Activated CD8-positive, alpha-beta memory T cell treated with anti-CD3 and anti-CD28 coated beads, Interleukin-2, amount 10 ng/mL, durations not matched to agents 7 days and 5 days (primary cell): Measurements from ENCODE around the gene SBNO2. TPM values are rescaled to one million over a fixed set of nuclear protein-coding genes. Genes with fewer than 3 reads are reported as not detected.

Experiments used
- ATAC-seq: fragments of 150-1000 bp; cut with Tn5 transposase; one replicate; pipeline ENCODE4 v1.10.0; 2021; ENCODE audit warnings: moderate library complexity
- CTCF ChIA-PET: fragments of 350-600 bp; sonication (Branson Sonifier 250); formaldehyde crosslinking; loops from one replicate; lab custom pipeline; 2021; ENCODE audit warnings: antibody characterized with exemption; lab: Charles Lee
- DNase-seq: peaks from one replicate; pipeline ENCODE4 v3.0.0-alpha.2; 2020
- H3K27ac Mint-ChIP-seq: one replicate; pipeline ENCODE4 v1.8.0; 2021; ENCODE audit warnings: mild to moderate bottlenecking, mixed read lengths
- H3K27me3 Mint-ChIP-seq: one replicate; pipeline ENCODE4 v1.8.0; 2021; ENCODE audit warnings: mixed read lengths
- H3K36me3 Mint-ChIP-seq: one replicate; pipeline ENCODE4 v1.8.0; 2021; ENCODE audit warnings: mild to moderate bottlenecking, mixed read lengths
- H3K4me1 Mint-ChIP-seq: one replicate; pipeline ENCODE4 v1.8.0; 2021; ENCODE audit warnings: mixed read lengths
- H3K4me3 Mint-ChIP-seq: one replicate; pipeline ENCODE4 v1.8.0; 2021; ENCODE audit warnings: mild to moderate bottlenecking, moderate library complexity, mixed read lengths
- H3K9me3 Mint-ChIP-seq: one replicate; pipeline ENCODE4 v1.8.0; 2022; ENCODE audit warnings: low read depth, mixed read lengths
- total RNA-seq, 2 experiments: library from RNA; stranded (reverse); gene quantifications; one replicate each; pipeline ENCODE4 v1.2.3, GENCODE V29; 2021

The SBNO2 gene
- total RNA-seq, 2 experiments from 2014 or later: 50.6 to 74.7 TPM

DNA sequence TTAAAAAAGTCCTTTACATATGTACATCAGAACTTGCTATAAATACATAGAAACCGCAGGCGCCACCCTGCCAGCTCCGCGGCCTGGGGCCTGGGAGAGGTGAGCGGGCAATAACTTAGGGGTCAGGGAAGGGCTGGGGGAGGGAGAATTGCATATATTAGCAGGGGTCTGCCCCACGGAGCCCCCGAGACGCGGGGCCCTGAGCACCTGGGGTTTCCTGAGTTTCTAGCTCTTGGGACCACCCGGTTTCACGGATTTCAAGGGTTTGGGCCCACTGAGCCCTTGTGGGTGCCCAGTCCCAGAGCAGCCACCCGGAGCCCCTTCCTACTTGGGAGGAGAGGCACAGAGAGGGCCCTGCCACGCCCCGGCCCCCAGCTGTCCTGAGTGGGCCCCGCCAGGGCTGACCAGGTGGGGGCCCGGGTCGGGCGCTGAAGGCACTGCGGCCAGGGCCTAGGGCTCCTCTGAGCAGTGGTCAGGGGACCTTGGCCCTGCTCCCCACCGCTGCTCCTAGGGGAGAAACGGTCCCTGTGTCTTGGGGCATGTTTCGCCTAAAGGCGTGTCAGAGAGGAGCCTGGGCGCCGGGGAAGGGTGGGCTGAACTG is 66.3 kb downstream of the SBNO2 start:
- ATAC-seq (no peak), DNase-seq (no peak)
- Mint-ChIP-seq H3K27ac (no peak overlapping the region), H3K4me3 (no peak overlapping the region), H3K9me3 (no peaks in the 10 kb centered on the region), H3K36me3 (peaks cover 3% of the 10 kb centered on the region), H3K27me3 (no peaks in the 10 kb centered on the region), H3K4me1 (peaks cover 13% of the 10 kb centered on the region)
- CTCF ChIA-PET: no interaction called here

DNA sequence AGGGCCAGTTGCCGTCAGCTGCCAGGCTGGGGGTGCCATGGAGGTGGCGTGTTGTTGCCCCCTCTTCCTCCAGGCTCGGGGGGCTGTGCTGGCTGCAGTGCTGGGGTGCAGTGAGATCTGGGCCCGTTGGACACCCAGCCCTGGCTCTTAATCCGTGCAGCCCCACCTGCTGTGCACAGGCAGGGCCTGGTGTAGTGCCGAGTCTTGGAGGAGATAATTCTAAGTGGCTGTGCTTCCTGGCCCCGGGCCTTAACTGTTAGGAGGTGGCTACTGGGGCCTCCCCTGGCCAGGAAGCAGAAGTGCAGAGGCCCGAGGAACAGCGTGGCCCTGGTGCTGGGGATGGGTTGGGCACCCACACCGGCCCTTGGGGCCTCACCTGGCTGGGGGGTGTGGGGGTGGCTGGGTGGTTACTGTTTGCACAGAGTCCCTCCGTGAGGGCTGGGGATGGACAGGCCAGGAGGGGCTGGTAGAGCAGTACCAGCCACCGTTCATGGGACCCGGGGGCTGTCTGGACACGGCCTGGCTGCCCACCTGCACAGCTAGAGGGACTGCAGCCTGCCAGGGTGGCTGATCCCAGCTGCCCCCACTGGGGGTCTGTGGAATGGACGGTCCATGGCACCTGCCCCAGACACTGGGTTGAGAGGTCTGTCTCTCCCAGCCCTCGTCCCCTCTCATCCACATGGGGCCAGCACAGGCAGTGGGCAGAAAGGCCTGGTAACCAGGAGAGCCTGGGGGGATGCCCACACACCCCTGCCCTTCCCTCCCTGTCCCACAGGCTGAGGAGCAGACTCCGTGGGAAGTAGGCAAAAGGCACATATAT is 67.0 kb downstream of the SBNO2 start:
- DNase-seq: no peak
- no peak overlapping the region for H3K4me3 Mint-ChIP-seq
- no peak overlapping the region for H3K27ac Mint-ChIP-seq
- no peak for ATAC-seq
- H3K36me3 Mint-ChIP-seq: peaks cover 3% of the 10 kb centered on the region
- CTCF ChIA-PET: no interaction called here
- no peaks in the 10 kb centered on the region for H3K9me3 Mint-ChIP-seq
- H3K27me3 Mint-ChIP-seq: no peaks in the 10 kb centered on the region
- peaks cover 19% of the 10 kb centered on the region for H3K4me1 Mint-ChIP-seq

DNA sequence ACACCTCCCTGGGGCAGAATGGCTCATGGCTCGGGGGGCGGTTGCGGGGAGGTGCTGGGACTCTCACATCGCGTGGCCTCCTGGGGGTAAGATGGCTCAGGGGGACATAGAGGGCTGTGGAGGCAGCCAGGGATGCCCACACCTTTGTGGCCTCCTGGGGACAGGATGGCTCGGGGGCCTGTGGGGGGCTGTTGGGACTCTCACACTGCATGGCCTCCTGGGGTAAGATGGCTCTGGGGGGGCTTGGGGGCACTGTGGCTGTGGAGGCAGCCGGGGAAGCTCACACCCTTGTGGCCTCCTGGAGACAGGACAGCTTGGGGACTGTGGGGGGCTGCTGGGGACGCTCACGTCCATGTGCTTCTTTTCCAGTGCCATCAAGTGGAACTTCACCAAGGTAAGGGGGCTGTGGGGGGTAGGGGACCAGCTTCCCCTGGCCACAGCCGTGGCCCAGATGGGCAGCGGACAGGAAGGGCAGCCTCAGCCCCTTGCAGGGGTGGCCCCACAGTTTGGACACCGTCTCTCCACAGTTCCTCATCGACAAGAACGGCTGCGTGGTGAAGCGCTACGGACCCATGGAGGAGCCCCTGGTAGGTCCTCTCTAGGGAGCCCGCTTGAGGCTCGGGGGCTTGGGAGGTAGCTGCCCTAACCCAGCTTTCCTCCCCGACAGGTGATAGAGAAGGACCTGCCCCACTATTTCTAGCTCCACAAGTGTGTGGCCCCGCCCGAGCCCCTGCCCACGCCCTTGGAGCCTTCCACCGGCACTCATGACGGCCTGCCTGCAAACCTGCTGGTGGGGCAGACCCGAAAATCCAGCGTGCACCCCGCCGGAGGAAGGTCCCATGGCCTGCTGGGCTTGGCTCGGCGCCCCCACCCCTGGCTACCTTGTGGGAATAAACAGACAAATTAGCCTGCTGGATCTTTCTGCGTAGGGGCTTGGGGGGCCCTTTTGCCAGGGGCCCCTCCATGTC is 67.9 kb downstream of the SBNO2 start:
- Mint-ChIP-seq H3K27ac (no peak overlapping the region), H3K4me3 (peak overlapping the region; percentile 70), H3K36me3 (peaks cover 3% of the 10 kb centered on the region), H3K4me1 (peaks cover 26% of the 10 kb centered on the region), H3K9me3 (no peaks in the 10 kb centered on the region), H3K27me3 (no peaks in the 10 kb centered on the region)
- CTCF ChIA-PET: interaction anchor here (0.9 kb wide), 1 partner anchor 26 kb away, joined by 3 read pairs; no protein-coding TSS in a partner anchor
- no peak for DNase-seq
- no peak for ATAC-seq

DNA sequence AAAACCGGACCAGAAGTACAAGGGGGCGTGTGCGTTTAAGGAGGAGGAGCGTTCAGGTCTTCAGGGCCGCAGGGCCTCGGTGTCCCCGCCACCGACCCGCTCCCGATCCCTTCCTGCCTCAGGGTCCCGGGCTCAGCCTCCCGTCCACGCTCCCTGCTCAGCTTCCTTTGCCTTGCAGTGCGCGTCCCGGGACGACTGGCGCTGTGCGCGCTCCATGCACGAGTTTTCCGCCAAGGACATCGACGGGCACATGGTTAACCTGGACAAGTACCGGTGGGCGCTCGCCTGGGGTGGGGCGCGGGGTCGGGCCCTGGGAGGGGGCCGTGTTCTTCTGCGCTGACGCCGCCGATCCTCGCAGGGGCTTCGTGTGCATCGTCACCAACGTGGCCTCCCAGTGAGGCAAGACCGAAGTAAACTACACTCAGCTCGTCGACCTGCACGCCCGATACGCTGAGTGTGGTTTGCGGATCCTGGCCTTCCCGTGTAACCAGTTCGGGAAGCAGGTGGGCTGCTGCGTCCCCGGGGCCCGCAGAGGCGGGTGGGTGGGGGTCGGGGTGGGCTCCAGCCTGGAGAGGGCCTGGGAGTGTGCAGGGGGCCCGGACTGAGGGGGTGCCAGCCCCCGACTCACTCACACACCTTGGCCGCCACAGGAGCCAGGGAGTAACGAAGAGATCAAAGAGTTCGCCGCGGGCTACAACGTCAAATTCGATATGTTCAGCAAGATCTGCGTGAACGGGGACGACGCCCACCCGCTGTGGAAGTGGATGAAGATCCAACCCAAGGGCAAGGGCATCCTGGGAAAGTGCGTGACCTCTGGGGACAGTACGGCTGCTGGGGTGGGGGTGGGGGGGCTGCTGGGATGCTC is 68.8 kb downstream of the SBNO2 start:
- Mint-ChIP-seq H3K27ac (peak overlapping the region; percentile 15), H3K4me1 (peaks cover 26% of the 10 kb centered on the region), H3K36me3 (peaks cover 2% of the 10 kb centered on the region)

DNA sequence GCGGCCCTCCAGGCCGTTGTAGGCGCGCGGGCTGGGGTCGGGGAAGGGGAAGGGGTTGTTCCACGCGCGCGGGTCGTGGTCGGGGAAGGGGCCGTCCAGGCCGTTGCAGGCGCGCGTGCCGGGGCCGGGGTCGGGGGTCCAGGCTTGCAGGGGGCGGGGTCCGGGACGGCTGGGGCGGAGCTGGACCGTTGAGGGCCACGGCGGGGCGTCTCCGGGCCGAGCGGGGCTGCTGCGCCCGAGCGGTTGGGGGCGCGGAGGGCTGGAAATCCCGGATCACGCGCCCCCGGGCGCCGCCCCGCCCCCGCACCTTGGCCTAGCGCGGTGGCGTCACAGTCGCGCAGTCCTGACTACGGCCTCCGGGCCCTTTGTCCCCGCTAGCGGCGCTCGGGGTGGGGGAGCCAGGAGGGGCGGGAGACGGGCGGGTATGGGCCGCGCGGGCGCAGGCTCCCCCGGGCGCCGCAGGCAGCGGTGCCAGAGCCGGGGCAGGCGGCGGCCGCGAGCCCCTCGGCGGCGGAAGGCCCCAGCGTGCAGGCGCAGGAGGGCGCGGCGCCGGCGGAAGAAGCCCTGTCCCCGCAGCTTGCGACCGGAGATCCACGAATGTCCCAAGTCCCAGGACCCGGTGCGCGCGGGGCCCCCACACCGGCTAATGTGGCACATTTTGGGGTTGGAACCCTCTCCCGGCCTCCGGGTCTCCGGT is 69.6 kb downstream of the SBNO2 start:
- Mint-ChIP-seq H3K9me3 (peaks cover 3% of the 10 kb centered on the region), H3K4me1 (peaks cover 33% of the 10 kb centered on the region), H3K27ac (peak overlapping the region; percentile 15), H3K4me3 (peak overlapping the region; percentile 70), H3K27me3 (no peaks in the 10 kb centered on the region), H3K36me3 (peaks cover 8% of the 10 kb centered on the region)
- peak; percentile 81 for DNase-seq
- CTCF ChIA-PET: interaction anchor here (0.5 to 3.0 kb wide), 6 partner anchors 9 to 120 kb away, joined by 3 to 15 read pairs (median 3); partner anchors contain the start of gene WDR18
- peak; percentile 41 for ATAC-seq

More for the DNA sequence above, 68.8 kb downstream of the SBNO2 start:
- Mint-ChIP-seq H3K4me3 (peak overlapping the region; percentile 70), H3K27me3 (no peaks in the 10 kb centered on the region), H3K9me3 (no peaks in the 10 kb centered on the region)
- ATAC-seq (no peak), DNase-seq (no peak)
- CTCF ChIA-PET: interaction anchor here (0.5 to 3.0 kb wide), 6 partner anchors 8 to 121 kb away, joined by 3 to 15 read pairs (median 3); partner anchors contain the start of gene WDR18

DNA sequence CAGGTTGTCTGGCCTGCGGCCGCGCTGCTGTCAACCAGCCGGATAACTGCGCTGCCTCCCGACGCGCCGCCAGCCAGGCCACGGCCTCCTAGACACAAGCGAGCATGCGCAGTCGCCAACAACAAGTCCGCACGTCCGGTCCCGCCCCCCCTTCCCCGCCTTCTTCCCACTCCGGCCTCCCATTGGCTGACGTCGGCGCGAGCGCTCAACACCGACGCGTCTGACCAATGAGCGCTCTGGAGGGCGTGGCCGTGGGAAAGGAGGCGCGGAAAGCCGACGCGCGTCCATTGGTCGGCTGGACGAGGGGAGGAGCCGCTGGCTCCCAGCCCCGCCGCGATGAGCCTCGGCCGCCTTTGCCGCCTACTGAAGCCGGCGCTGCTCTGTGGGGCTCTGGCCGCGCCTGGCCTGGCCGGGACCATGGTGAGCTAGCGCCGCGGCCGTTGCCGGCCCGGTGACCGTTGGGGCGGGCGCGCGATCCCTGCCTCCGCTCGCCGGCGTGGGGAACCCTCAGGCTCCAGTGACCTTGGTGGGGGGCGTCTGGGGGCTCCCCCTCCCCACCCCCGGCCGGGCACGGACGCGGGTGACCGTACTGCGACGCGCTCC is 70.3 kb downstream of the SBNO2 start, which contains the start of gene GPX4:
Gene GPX4 (plus strand): TSS at position 287 of the 603 bp plus-strand sequence. CDS start 50 bp downstream, at position 337.
- peak; percentile 90 for ATAC-seq
- H3K36me3 Mint-ChIP-seq: peaks cover 9% of the 10 kb centered on the region

DNA sequence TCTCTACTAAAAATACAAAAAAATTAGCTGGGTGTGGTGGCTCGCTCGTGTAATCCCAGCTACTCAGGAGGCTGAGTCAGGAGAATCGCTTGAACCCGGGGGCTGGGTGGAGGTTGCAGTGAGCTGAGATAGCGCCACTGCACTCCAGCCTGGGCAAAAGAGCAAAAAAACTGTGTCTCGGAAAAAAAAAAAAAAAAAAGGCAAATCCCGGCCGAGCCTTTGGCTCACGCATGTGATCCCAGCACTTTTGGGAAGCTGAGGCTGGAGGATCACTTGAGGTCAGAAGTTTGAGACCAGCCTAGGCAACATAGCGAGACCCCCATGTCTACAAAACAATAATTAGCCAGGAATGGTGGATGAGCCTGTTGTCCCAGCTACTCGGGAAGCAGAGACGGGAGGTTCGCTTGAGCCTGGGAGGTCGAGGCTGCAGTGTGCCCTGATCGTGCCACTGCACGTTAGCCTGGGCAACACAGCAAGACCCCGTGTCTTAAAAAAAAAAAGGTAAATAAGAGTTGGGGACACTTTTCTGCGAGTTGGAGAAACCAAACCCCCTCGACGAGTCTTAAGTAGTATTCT is 70.8 kb downstream of the SBNO2 start:
- CTCF ChIA-PET: interaction anchor here (0.8 to 3.0 kb wide), 7 partner anchors 10 to 119 kb away, joined by 3 to 15 read pairs (median 4); partner anchors contain the start of gene ARHGAP45
- no peaks in the 10 kb centered on the region for H3K27me3 Mint-ChIP-seq
- peaks cover 3% of the 10 kb centered on the region for H3K9me3 Mint-ChIP-seq
- no peak for ATAC-seq
- H3K4me3 Mint-ChIP-seq: peak overlapping the region; percentile 57
- DNase-seq: no peak
- H3K36me3 Mint-ChIP-seq: peaks cover 9% of the 10 kb centered on the region
- H3K27ac Mint-ChIP-seq: peak overlapping the region; percentile 84
- peaks cover 44% of the 10 kb centered on the region for H3K4me1 Mint-ChIP-seq

More for the DNA sequence above, 70.3 kb downstream of the SBNO2 start, which contains the start of gene GPX4:
- H3K27me3 Mint-ChIP-seq: no peaks in the 10 kb centered on the region
- peak within 1 kb of the TSS; percentile 70 for H3K4me3 Mint-ChIP-seq
- H3K4me1 Mint-ChIP-seq: peaks cover 40% of the 10 kb centered on the region
- peaks cover 3% of the 10 kb centered on the region for H3K9me3 Mint-ChIP-seq
- DNase-seq: peak; percentile 99
- peak within 1 kb of the TSS; percentile 84 for H3K27ac Mint-ChIP-seq
- CTCF ChIA-PET: interaction anchor here (0.8 to 3.0 kb wide), 7 partner anchors 9 to 120 kb away, joined by 3 to 15 read pairs (median 3); partner anchors contain the start of gene WDR18

DNA sequence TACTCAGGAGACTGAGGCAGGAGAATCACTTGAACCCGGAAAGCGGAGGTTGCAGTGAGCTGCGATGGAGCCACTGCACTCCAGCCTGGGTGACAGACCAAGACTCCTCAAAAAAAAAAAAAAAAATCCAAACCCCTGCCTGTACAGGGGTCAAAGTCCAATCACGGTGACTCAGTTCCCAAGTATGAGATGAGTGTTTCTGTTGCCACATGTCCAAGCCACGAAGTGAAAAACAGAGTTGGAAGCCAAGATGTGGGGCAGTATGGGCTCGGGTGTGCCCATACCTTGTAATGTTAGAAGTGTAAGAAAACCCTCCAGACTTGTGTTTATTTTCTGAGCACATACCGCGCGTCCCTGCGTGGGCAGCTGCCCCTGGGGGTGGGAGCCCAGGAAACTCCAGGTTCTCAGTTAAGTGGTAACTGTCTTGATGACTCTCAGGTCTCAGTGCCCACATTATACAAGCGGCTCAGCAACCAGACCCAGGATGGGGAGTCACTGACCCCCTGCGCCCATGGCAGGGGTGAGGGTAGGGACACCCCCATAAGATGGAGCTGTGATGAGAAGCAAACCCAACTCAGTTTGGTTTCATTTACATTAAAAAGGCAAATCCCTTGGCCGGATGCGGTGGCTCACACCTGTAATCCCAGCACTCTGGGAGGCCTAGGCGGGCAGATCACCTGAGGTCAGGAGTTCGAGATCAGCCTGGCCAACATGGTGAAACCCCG is 71.5 kb downstream of the SBNO2 start:
- ATAC-seq: peak; percentile 9
- H3K36me3 Mint-ChIP-seq: peaks cover 9% of the 10 kb centered on the region
- H3K9me3 Mint-ChIP-seq: peaks cover 3% of the 10 kb centered on the region
- H3K27ac Mint-ChIP-seq: peak overlapping the region; percentile 84
- peak overlapping the region; percentile 57 for H3K4me3 Mint-ChIP-seq
- no peaks in the 10 kb centered on the region for H3K27me3 Mint-ChIP-seq
- peak; percentile 84 for DNase-seq
- CTCF ChIA-PET: interaction anchor here (0.8 to 3.0 kb wide), 6 partner anchors 11 to 120 kb away, joined by 3 to 15 read pairs (median 4); partner anchors contain the start of gene ARHGAP45
- H3K4me1 Mint-ChIP-seq: peaks cover 48% of the 10 kb centered on the region

DNA sequence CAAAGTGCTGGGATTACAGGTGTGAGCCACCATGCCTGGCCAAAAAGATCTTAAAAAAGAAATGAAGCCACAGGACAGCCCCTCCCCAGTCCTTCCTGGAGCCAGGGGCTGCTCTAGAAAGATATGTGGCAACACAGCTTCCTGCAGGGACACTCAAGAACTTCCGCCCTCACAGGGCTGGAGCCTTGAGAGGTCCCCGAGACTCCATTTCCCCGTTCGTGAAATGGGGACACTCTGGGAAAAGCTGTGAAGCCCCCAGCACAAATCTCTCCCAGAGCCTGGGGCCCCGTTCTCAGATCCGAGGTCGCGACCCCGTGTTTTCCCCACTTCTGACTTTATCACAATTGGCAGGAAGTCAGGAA is 72.8 kb downstream of the SBNO2 start:
- DNase-seq: no peak
- Mint-ChIP-seq H3K9me3 (peaks cover 3% of the 10 kb centered on the region), H3K27me3 (no peaks in the 10 kb centered on the region), H3K36me3 (peaks cover 9% of the 10 kb centered on the region), H3K4me3 (no peak overlapping the region), H3K4me1 (peaks cover 52% of the 10 kb centered on the region), H3K27ac (peak overlapping the region; percentile 84)
- CTCF ChIA-PET: interaction anchor here (0.9 to 1.7 kb wide), 3 partner anchors 18 to 94 kb away, joined by 3 to 6 read pairs (median 5); no protein-coding TSS in a partner anchor
- no peak for ATAC-seq
